Ovary (tissue), 3 donors: ENCODE data around the gene MIER2.

Experiments
- EP300 ChIP-seq: sonication (generic); formaldehyde crosslinking; IDR thresholded peaks from one replicate; pipeline ENCODE4 v1.6.1; 2017; ENCODE audit warnings: antibody characterized with exemption
- POLR2A ChIP-seq: fragments of 450-650 bp; IDR thresholded peaks from one replicate; pipeline ENCODE4 v1.6.1; 2017; ENCODE audit warnings: antibody characterized with exemption, mild to moderate bottlenecking, moderate library complexity
- TF ChIP-seq, protein P1 (sequence below), 3 donors: fragments of 450-650 bp in 2 of 3; fragments of 200-600 bp in 1 of 3; IDR thresholded peaks; one replicate each; pipeline versions ENCODE4 v1.5.1 to v1.8.0; 2016 to 2022; ENCODE audit warnings: antibody characterized with exemption in 3 of 3, mild to moderate bottlenecking in 1 of 3
- donor health status: DM: no; HTN: no; CAD: no.

DNA sequence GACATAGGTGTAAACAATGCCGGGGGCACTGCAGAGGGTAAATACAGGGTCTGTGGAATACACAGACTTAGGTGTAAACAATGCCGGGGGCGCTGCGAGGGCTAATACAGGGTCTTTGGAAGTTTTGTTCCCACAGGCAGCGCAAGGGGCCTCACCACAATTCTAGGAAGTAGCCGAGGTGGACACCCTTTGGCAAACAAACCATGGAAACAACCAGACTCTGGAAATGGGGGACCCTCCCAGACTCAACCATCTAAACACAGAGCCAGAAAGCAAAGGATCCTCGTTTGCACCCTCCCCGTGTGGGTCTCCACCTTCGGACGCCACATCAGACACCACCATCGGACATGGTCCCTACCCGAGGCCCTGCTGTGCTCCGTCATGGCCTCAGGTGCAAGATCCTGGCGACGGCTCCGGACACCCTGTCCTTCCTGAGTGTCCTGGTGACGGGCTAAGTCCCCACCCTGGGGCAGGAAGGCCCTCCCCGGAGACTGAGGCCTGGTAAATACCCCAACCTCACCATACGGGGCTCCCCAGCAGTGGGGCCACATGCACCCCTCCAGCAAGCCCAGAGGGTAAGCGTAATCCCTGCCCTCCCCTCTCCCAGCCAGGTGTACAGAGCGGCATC is 36.7 kb downstream of the MIER2 start:
- TF ChIP-seq POLR2A (no peak), EP300 (no peak)
- TF ChIP-seq, protein P1, sequence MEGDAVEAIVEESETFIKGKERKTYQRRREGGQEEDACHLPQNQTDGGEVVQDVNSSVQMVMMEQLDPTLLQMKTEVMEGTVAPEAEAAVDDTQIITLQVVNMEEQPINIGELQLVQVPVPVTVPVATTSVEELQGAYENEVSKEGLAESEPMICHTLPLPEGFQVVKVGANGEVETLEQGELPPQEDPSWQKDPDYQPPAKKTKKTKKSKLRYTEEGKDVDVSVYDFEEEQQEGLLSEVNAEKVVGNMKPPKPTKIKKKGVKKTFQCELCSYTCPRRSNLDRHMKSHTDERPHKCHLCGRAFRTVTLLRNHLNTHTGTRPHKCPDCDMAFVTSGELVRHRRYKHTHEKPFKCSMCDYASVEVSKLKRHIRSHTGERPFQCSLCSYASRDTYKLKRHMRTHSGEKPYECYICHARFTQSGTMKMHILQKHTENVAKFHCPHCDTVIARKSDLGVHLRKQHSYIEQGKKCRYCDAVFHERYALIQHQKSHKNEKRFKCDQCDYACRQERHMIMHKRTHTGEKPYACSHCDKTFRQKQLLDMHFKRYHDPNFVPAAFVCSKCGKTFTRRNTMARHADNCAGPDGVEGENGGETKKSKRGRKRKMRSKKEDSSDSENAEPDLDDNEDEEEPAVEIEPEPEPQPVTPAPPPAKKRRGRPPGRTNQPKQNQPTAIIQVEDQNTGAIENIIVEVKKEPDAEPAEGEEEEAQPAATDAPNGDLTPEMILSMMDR (IDR thresholded peaks at IDR 0.05), result no peak
